RWPE2 (cell line): ENCODE measurements around the gene CNTLN.
"Not testable (repeated sequence)": the region's sequence is repeated elsewhere in the genome, so short reads cannot be mapped to it uniquely, and the experiment has no call there.

Experiments used
- ATAC-seq: fragments of 200-7000 bp; cut with Tn5 transposase; 3 replicates; pipeline ENCODE4 v1.9.1; 2021; ENCODE audit warnings: low read depth
- DNase-seq: peaks from one replicate; pipeline ENCODE4 v3.0.0-alpha.2; 2020; ENCODE audit warnings: low spot score
- H3K27ac ChIP-seq: fragments of 450-650 bp; 2 replicates; pipeline ENCODE4 v1.5.1; 2017; ENCODE audit warnings: mild to moderate bottlenecking; ENCODE audit not compliant: poor library complexity, severe bottlenecking
- H3K27me3 ChIP-seq: fragments of 250-450 bp; sonication (Bioruptor Pico); 2 replicates; pipeline ENCODE4 v1.5.1; 2021; ENCODE audit warnings: mild to moderate bottlenecking, moderate library complexity; ENCODE audit not compliant: insufficient read depth, poor library complexity, severe bottlenecking
- H3K36me3 ChIP-seq: fragments of 250-450 bp; sonication (Bioruptor Pico); 2 replicates; pipeline ENCODE4 v1.5.1; 2020; ENCODE audit warnings: low read depth, mild to moderate bottlenecking, moderate library complexity
- H3K4me1 ChIP-seq: fragments of 250-450 bp; sonication (Bioruptor Pico); 2 replicates; pipeline ENCODE4 v1.5.1; 2021; ENCODE audit warnings: mild to moderate bottlenecking, moderate library complexity; ENCODE audit not compliant: insufficient read depth, poor library complexity, severe bottlenecking
- H3K4me3 ChIP-seq: fragments of 250-450 bp; sonication (Bioruptor Pico); 2 replicates; pipeline ENCODE4 v1.5.1; 2021; ENCODE audit warnings: mild to moderate bottlenecking, moderate library complexity; ENCODE audit not compliant: severe bottlenecking
- H3K9me3 ChIP-seq: fragments of 250-450 bp; sonication (Bioruptor Pico); 2 replicates; pipeline ENCODE4 v1.5.1; 2021; ENCODE audit warnings: mild to moderate bottlenecking, moderate library complexity; ENCODE audit not compliant: severe bottlenecking
- TF ChIP-seq, protein P1 (sequence below): fragments of 450-650 bp; IDR thresholded peaks from one replicate; pipeline ENCODE4 v1.5.1; 2017; ENCODE audit warnings: mild to moderate bottlenecking, moderate library complexity; ENCODE audit not compliant: poor library complexity, severe bottlenecking

Gene CNTLN

DNA sequence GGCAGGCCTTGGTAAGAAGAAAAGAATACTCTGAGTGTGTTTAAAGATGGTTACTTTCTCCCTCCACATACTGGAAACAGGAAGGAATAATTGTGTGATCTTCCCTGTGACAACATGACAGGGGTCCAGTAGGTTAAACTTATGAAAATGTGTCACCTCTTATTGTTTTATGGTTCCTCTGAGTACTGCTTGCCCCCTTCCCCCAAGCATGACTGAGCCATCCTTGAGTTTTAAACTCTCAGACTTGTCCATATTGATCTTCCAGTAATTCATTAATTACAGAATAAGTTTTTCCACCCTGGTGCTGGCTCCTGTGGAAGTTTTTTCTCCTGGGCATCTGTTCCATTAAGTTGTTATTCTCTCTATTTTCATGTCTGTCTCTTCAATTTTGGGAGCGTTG lies 95.8 kb downstream of the CNTLN start:
- Histone ChIP-seq H3K27me3 (no peaks in the 10 kb centered on the region), H3K4me3 (no peak overlapping the region), H3K36me3 (no peaks in the 10 kb centered on the region; the same call in none of the 2 replicates), H3K9me3 (no peaks in the 10 kb centered on the region), H3K27ac (no peak overlapping the region), H3K4me1 (no peaks in the 10 kb centered on the region)
- ATAC-seq (no peak), DNase-seq (no peak)
- TF ChIP-seq, protein P1, sequence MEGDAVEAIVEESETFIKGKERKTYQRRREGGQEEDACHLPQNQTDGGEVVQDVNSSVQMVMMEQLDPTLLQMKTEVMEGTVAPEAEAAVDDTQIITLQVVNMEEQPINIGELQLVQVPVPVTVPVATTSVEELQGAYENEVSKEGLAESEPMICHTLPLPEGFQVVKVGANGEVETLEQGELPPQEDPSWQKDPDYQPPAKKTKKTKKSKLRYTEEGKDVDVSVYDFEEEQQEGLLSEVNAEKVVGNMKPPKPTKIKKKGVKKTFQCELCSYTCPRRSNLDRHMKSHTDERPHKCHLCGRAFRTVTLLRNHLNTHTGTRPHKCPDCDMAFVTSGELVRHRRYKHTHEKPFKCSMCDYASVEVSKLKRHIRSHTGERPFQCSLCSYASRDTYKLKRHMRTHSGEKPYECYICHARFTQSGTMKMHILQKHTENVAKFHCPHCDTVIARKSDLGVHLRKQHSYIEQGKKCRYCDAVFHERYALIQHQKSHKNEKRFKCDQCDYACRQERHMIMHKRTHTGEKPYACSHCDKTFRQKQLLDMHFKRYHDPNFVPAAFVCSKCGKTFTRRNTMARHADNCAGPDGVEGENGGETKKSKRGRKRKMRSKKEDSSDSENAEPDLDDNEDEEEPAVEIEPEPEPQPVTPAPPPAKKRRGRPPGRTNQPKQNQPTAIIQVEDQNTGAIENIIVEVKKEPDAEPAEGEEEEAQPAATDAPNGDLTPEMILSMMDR, result no peak

DNA sequence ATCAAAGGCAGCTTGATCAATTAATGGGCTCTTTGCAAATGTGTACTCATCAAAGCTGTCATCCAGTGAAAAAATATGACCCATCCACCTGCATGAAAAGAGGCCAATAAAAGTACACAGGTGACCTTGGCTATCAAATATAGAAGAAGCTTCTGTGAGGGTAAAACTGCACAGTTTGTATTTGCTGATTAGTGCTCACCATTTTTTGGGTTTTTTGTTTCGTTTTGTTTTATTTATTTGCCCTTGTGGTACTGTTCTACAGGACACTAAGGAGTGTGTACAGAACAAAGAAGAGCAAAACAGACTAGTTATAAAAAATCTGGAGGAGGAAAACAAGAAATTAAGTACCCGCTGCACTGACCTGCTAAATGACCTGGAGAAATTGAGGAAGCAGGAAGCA lies 101.3 kb downstream of the CNTLN start:
- TF ChIP-seq, protein P1, result no peak
- DNase-seq (no peak), ATAC-seq (no peak)
- Histone ChIP-seq H3K4me1 (no peaks in the 10 kb centered on the region), H3K36me3 (no peaks in the 10 kb centered on the region), H3K27me3 (no peaks in the 10 kb centered on the region), H3K27ac (no peak overlapping the region), H3K4me3 (no peak overlapping the region), H3K9me3 (no peaks in the 10 kb centered on the region)

DNA sequence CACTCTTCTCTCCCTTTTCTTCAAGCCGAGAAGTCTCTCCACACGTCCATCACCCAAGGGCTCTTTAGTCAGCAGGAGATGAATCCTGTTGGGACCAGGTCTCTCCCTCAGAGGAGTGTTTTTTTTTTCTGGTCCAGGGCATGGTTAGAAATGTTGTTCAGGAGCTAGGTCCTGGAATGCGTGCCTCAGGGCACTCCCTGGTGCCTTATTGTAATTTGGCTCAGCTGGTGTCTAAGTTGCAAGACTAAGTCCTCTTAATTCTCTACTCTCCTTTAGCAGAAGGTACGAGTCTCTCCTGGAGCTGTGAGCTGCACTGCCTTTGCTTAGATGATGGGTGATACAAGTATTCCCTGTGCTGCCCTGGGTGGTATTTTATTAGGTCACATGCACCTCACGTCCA lies 111.9 kb downstream of the CNTLN start:
- TF ChIP-seq, protein P1, result no peak
- Histone ChIP-seq H3K36me3 (no peaks in the 10 kb centered on the region), H3K27ac (no peak overlapping the region), H3K4me3 (no peak overlapping the region), H3K4me1 (no peaks in the 10 kb centered on the region), H3K27me3 (no peaks in the 10 kb centered on the region), H3K9me3 (peaks cover 17% of the 10 kb centered on the region)
- no peak for ATAC-seq
- DNase-seq, result no peak

DNA sequence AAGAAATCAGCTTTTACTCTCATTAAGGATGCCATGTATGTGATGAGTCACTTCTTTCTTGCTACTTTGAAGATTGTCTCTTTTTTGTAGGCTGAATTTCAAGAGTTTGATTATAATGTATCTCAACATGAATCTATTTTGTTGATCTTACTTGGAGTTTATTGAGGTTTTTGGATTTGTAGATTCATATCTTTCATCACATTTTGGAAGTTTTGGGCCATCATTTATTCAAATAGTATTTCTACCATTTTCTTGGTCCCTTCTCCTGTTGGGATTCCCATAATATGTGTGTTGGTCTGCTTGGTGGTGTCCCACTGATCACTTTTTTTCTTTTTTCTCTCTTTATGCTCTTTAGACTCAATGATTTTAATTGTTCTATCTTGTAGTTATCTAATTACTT lies 116.3 kb downstream of the CNTLN start:
- no peak overlapping the region for H3K4me3 ChIP-seq
- H3K27ac ChIP-seq, result no peak overlapping the region
- H3K36me3 ChIP-seq, result no peaks in the 10 kb centered on the region
- H3K27me3 ChIP-seq, result no peaks in the 10 kb centered on the region
- TF ChIP-seq, protein P1, result no peak
- no peaks in the 10 kb centered on the region for H3K4me1 ChIP-seq
- peaks cover 18% of the 10 kb centered on the region for H3K9me3 ChIP-seq
- ATAC-seq (no peak), DNase-seq (no peak)

GRCh38 chr9:17268531-17269188 lies 133.8 kb downstream of the CNTLN start:
- H3K27me3 ChIP-seq, H3K36me3 ChIP-seq, ATAC-seq, H3K4me1 ChIP-seq, H3K27ac ChIP-seq, H3K9me3 ChIP-seq: not testable (repeated sequence)
- peak; percentile 59 for DNase-seq
- peak overlapping the region; percentile 9 for H3K4me3 ChIP-seq
